SK-N-SH treated with all-trans-retinoic acid at 6 μM for 48 hours (cell line): ENCODE data around the gene GRK6.

ENCODE experiments used
- ATAC-seq: fragments of 200-7000 bp; cut with Tn5 transposase; 3 replicates; pipeline ENCODE4 v1.9.1; 2020; ENCODE audit warnings: mild to moderate bottlenecking, moderate library complexity
- ARNTL ChIP-seq: fragments of 450-650 bp; formaldehyde crosslinking; IDR thresholded peaks from 2 replicates; pipeline ENCODE4 v1.5.0; 2020; ENCODE audit warnings: low read depth, mild to moderate bottlenecking, moderate library complexity, borderline replicate concordance
- BACH2 ChIP-seq: fragments of 250-450 bp; sonication (Bioruptor Pico); IDR thresholded peaks from 2 replicates; pipeline ENCODE4 v1.9.0; 2021; ENCODE audit warnings: mild to moderate bottlenecking, borderline replicate concordance
- ESRRG ChIP-seq: fragments of 250-450 bp; sonication (Bioruptor Pico); IDR thresholded peaks from 2 replicates; pipeline ENCODE4 v1.6.1; 2021; ENCODE audit warnings: mild to moderate bottlenecking
- GLIS3 ChIP-seq: fragments of 250-450 bp; sonication (Bioruptor Pico); IDR thresholded peaks from 2 replicates; pipeline ENCODE4 v1.5.0; 2020; ENCODE audit warnings: mild to moderate bottlenecking, moderate library complexity
- ISL1 ChIP-seq: fragments of 250-450 bp; sonication (Bioruptor Pico); IDR thresholded peaks from 2 replicates; pipeline ENCODE4 v2.1.2; 2022; ENCODE audit warnings: mild to moderate bottlenecking, moderate library complexity
- OSR1 ChIP-seq: fragments of 250-450 bp; sonication (Bioruptor Pico); IDR thresholded peaks from 2 replicates; pipeline ENCODE4 v1.8.0; 2022; ENCODE audit warnings: moderate library complexity, mild to moderate bottlenecking, inconsistent platforms
- POU6F1 ChIP-seq: fragments of 250-450 bp; sonication (Bioruptor Pico); IDR thresholded peaks from 2 replicates; pipeline ENCODE4 v1.8.0; 2021; ENCODE audit warnings: low read depth, mild to moderate bottlenecking, moderate library complexity, borderline replicate concordance
- RARB ChIP-seq: fragments of 250-450 bp; sonication (Bioruptor Pico); IDR thresholded peaks from 2 replicates; pipeline ENCODE4 v1.8.0; 2021; ENCODE audit warnings: mild to moderate bottlenecking, moderate library complexity
- SNAI2 ChIP-seq: fragments of 250-450 bp; sonication (Bioruptor Pico); IDR thresholded peaks from 2 replicates; pipeline ENCODE4 v1.5.0; 2020; ENCODE audit warnings: mild to moderate bottlenecking, moderate library complexity
- TCF4 ChIP-seq: fragments of 250-450 bp; sonication (Bioruptor Pico); IDR thresholded peaks from 2 replicates; pipeline ENCODE4 v1.8.0; 2021; ENCODE audit warnings: mild to moderate bottlenecking, moderate library complexity, borderline replicate concordance
- TOX ChIP-seq: fragments of 250-450 bp; sonication (Bioruptor Pico); IDR thresholded peaks from 2 replicates; pipeline ENCODE4 v1.8.0; 2021; ENCODE audit warnings: mild to moderate bottlenecking, moderate library complexity, borderline replicate concordance
- ZFP3 ChIP-seq: fragments of 250-450 bp; sonication (Bioruptor Pico); IDR thresholded peaks from 2 replicates; pipeline ENCODE4 v1.5.0; 2020; ENCODE audit warnings: mild to moderate bottlenecking, moderate library complexity
- ZFP30 ChIP-seq: fragments of 450-650 bp; formaldehyde crosslinking; IDR thresholded peaks from 2 replicates; pipeline ENCODE4 v1.5.0; 2022; ENCODE audit warnings: mild to moderate bottlenecking, moderate library complexity
- ZNF70 ChIP-seq: fragments of 450-650 bp; formaldehyde crosslinking; IDR thresholded peaks from 2 replicates; pipeline ENCODE4 v1.5.0; 2020; ENCODE audit warnings: mild to moderate bottlenecking, moderate library complexity
- ZNF8 ChIP-seq: fragments of 450-650 bp; formaldehyde crosslinking; IDR thresholded peaks from 2 replicates; pipeline ENCODE4 v1.5.0; 2020; ENCODE audit warnings: mild to moderate bottlenecking, moderate library complexity
- TF ChIP-seq, protein P1 (sequence below): fragments of 250-450 bp; sonication (Bioruptor Pico); IDR thresholded peaks from 2 replicates; pipeline ENCODE4 v1.5.1; 2021; ENCODE audit warnings: mild to moderate bottlenecking, moderate library complexity
- TF ChIP-seq, protein P2 (sequence below): fragments of 250-450 bp; sonication (Bioruptor Pico); IDR thresholded peaks from 2 replicates; pipeline ENCODE4 v1.5.1; 2020; ENCODE audit warnings: low read depth, mild to moderate bottlenecking, moderate library complexity

Gene GRK6

DNA sequence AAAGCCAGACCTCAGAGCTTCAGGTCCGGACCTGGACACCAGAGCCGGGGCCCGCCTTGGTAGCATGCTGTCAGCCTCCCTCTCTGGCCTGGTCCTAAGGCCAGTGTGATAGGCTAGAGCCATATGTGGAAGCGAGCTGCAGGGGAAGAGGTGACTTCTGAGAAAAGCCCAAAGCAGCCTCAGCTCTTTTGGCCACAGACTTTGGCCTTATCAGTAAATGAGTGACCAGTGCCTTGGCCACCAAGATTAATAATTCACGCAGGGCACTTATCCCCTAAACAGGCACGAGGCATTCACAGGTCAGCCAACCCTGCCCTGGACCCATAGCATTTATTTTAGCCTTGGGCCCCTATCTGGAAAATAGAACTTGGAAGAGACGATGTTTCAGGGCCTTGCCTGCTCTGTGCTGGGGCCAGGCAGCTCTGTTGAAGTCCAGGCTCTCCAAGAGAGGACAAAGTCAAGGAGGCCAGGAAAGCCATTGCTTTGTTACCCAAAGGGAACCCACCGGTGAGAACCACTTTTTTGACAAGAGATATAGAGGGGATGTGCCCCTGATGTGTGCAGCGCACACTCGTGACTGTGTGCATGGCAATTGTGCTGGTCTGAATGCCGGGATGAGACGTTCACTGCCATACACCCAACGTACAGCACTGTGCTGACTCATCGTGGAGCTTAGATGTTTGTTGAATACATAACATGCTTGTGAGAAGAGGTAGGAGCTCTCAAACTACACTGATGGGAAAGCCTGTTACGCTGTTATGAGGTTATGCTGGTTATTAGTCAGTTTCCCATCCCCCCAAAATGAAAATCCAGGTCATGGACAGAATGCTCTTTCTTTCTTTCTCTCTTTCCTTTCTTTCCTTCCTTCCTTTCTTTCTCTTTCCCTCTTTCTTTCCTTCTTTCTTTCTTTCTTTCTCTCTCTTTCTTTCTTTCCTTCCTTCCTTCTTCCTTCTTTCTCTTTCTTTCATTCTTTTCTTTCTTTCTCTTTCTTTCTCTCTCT lies 47.3 kb upstream of the GRK6 start (continued):
- TF ChIP-seq, protein P1, sequence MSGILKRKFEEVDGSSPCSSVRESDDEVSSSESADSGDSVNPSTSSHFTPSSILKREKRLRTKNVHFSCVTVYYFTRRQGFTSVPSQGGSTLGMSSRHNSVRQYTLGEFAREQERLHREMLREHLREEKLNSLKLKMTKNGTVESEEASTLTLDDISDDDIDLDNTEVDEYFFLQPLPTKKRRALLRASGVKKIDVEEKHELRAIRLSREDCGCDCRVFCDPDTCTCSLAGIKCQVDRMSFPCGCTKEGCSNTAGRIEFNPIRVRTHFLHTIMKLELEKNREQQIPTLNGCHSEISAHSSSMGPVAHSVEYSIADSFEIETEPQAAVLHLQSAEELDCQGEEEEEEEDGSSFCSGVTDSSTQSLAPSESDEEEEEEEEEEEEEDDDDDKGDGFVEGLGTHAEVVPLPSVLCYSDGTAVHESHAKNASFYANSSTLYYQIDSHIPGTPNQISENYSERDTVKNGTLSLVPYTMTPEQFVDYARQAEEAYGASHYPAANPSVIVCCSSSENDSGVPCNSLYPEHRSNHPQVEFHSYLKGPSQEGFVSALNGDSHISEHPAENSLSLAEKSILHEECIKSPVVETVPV (CRISPR knock-in tag): no peak
- no peak for TF ChIP-seq ZNF70 (CRISPR knock-in tag)
- no peak for TF ChIP-seq TOX (CRISPR knock-in tag)
- TF ChIP-seq ZFP3 (CRISPR knock-in tag): no peak
- TF ChIP-seq POU6F1 (CRISPR knock-in tag): no peak
- no peak for TF ChIP-seq ESRRG (CRISPR knock-in tag)
- no peak for TF ChIP-seq ZNF8

GRCh38 chr5:177380805-177381126 lies 45.7 kb upstream of the GRK6 start:
- TF ChIP-seq ESRRG (CRISPR knock-in tag): no peak
- no peak for TF ChIP-seq ZNF70 (CRISPR knock-in tag)
- no peak for TF ChIP-seq RARB (CRISPR knock-in tag)
- no peak for ATAC-seq

GRCh38 chr5:177382423-177383029 lies 44.0 kb upstream of the GRK6 start:
- ATAC-seq: peak; percentile 53
- TF ChIP-seq SNAI2 (CRISPR knock-in tag) (no peak), ZFP3 (CRISPR knock-in tag) (no peak), ISL1 (no peak), ARNTL (CRISPR knock-in tag) (no peak), ZFP30 (CRISPR knock-in tag) (no peak), TCF4 (CRISPR knock-in tag) (no peak), OSR1 (CRISPR knock-in tag) (no peak), ESRRG (CRISPR knock-in tag) (no peak), BACH2 (no peak)
- TF ChIP-seq, protein P2, sequence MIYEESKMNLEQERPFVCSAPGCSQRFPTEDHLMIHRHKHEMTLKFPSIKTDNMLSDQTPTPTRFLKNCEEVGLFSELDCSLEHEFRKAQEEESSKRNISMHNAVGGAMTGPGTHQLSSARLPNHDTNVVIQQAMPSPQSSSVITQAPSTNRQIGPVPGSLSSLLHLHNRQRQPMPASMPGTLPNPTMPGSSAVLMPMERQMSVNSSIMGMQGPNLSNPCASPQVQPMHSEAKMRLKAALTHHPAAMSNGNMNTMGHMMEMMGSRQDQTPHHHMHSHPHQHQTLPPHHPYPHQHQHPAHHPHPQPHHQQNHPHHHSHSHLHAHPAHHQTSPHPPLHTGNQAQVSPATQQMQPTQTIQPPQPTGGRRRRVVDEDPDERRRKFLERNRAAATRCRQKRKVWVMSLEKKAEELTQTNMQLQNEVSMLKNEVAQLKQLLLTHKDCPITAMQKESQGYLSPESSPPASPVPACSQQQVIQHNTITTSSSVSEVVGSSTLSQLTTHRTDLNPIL: no peak

- no peak for TF ChIP-seq ZNF70 (CRISPR knock-in tag)
- TF ChIP-seq, protein P1 (CRISPR knock-in tag): no peak
- TF ChIP-seq, protein P2: no peak
- no peak for ATAC-seq
These were observed 43.3 kb upstream of the GRK6 start for GRCh38 chr5:177383181-177383580.

GRCh38 chr5:177384134-177384533 lies 42.3 kb upstream of the GRK6 start, which contains the start of gene SLC34A1:
Gene SLC34A1, plus strand, starts transcription at chr5:177384434. Its CDS starts 1,308 bp downstream, at chr5:177385742.
- TF ChIP-seq TOX (CRISPR knock-in tag): no peak
- TF ChIP-seq GLIS3: no peak
- ATAC-seq: no peak
